Kidney (tissue), 14 donors: ENCODE results near the gene MIPEP. TPM values are rescaled to one million over a fixed set of nuclear protein-coding genes. Genes with fewer than 3 reads are reported as not detected.
A peak's percentile ranks its signal among the peaks of the same experiment; 100 is the strongest.

Experiments used
- DNase-seq, 5 donors: peaks; one replicate each; pipeline ENCODE4 v3.0.0-alpha.2; 2013 to 2020
- FAIRE-seq: peaks from 2 replicates; lab custom pipeline; 2012; peaks lifted over from hg19 to GRCh38; lab: Jason Lieb, UNC
- H3K27ac ChIP-seq, 2 donors: one replicate each; pipeline ENCODE4 v1.7.0; 2013; ENCODE audit warnings: low read depth in 2 of 2, low read length in 2 of 2, inconsistent platforms in 1 of 2
- H3K27me3 ChIP-seq: one replicate; pipeline ENCODE4 v1.7.1; 2013; ENCODE audit warnings: low read length, inconsistent platforms; ENCODE audit not compliant: control insufficient read depth, insufficient read depth
- H3K36me3 ChIP-seq, 3 donors: one replicate each; pipeline versions ENCODE4 v1.7.0 to v1.7.1; 2013; ENCODE audit warnings: low read length in 3 of 3, control low read depth in 1 of 3, inconsistent platforms in 1 of 3; ENCODE audit not compliant: insufficient read depth in 3 of 3, control insufficient read depth in 2 of 3
- H3K4me1 ChIP-seq, 3 donors: one replicate each; pipeline versions ENCODE4 v1.7.0 to v1.7.1; 2013; ENCODE audit warnings: low read length in 3 of 3, inconsistent platforms in 1 of 3, low read depth in 1 of 3; ENCODE audit not compliant: control insufficient read depth in 2 of 3, insufficient read depth in 2 of 3
- H3K4me3 ChIP-seq, 3 donors: one replicate each; pipeline versions ENCODE4 v1.7.0 to v1.8.1; 2013; ENCODE audit warnings: low read length in 3 of 3, control low read depth in 1 of 3, inconsistent platforms in 1 of 3
- H3K9ac ChIP-seq, 3 donors: one replicate each; pipeline versions ENCODE4 v1.7.0 to v1.7.1; 2013; ENCODE audit warnings: low read length in 3 of 3, control low read depth in 1 of 3, inconsistent platforms in 1 of 3
- H3K9me3 ChIP-seq, 3 donors: one replicate each; pipeline versions ENCODE4 v1.7.0 to v1.7.1; 2013; ENCODE audit warnings: low read length in 3 of 3, control low read depth in 1 of 3, inconsistent platforms in 1 of 3; ENCODE audit not compliant: control insufficient read depth in 2 of 3, insufficient read depth in 1 of 3
- CTCF ChIP-seq: IDR thresholded peaks from 3 replicates; pipeline ENCODE4 v1.5.1; 2012; ENCODE audit warnings: mild to moderate bottlenecking, moderate library complexity, borderline replicate concordance; ENCODE audit not compliant: insufficient read depth; ENCODE audit errors: extremely low read depth
- intact Hi-C: fragments of 100-400 bp; cut with DNase I; formaldehyde crosslinking; loops from one replicate; pipeline ENCODE4 v1.11.1; 2022
- polyA plus RNA-seq: library from polyadenylated mRNA; stranded (reverse); fragments of 350-450 nt; fragmentation: Illumina TruSeq; extraction: RNeasy Lipid Tissue Mini Kit (QIAGEN cat#74804); gene quantifications from one replicate; pipeline ENCODE4 v1.2.3, GENCODE V29; 2014; ENCODE audit warnings: low read depth, low replicate concordance; ENCODE audit not compliant: insufficient read depth
- total RNA-seq: library from RNA; stranded (reverse); fragmentation: NEBNext Ultra II Directional; extraction: Animal tissue kit (Norgen Biotek cat#: 25700); gene quantifications from one replicate; pipeline ENCODE4 v1.2.1, GENCODE V29; 2021
- donor health status: control.
- donor health status: control.
- donor health status: control.
- donor health status: control.
- donor health status: control.
- donor health status: DM: yes; HTN: yes; CAD: no.
- donor health status: Normal renal cell carcinoma (clear cell type).

MIPEP gene
- total and polyA plus RNA-seq, 2 donors from 2014 or later: 29.1 to 46.8 TPM

- no peak for FAIRE-seq
- H3K27ac ChIP-seq: no peak overlapping the region
- no peaks in the 10 kb centered on the region for H3K4me1 ChIP-seq
- H3K27me3 ChIP-seq: no peaks in the 10 kb centered on the region
- no peak for TF ChIP-seq CTCF
- intact Hi-C loops: no loop called here
- no peaks in the 10 kb centered on the region for H3K9me3 ChIP-seq
- no peak for DNase-seq
- peaks cover 0 to 2% (median 0%) of the 10 kb centered on the region in 3 donors for H3K36me3 ChIP-seq
- H3K9ac ChIP-seq: no peak overlapping the region
- no peak overlapping the region for H3K4me3 ChIP-seq
Measured at GRCh38 chr13:23825179-23825578, 64.0 kb downstream of the MIPEP start.

- no peak for DNase-seq
- Histone ChIP-seq H3K9ac (no peak overlapping the region), H3K4me3 (no peak overlapping the region), H3K4me1 (no peaks in the 10 kb centered on the region), H3K27ac (no peak overlapping the region), H3K9me3 (no peaks in the 10 kb centered on the region), H3K27me3 (no peaks in the 10 kb centered on the region), H3K36me3 (peaks cover 0 to 2% (median 0%) of the 10 kb centered on the region in 3 donors)
- intact Hi-C loops: no loop called here
- TF ChIP-seq CTCF: no peak
- no peak for FAIRE-seq
Measured at GRCh38 chr13:23824371-23824770, 64.8 kb downstream of the MIPEP start.

- TF ChIP-seq CTCF: no peak
- no peak for FAIRE-seq
- Histone ChIP-seq H3K36me3 (peaks cover 0 to 2% (median 0%) of the 10 kb centered on the region in 3 donors), H3K27ac (no peak overlapping the region), H3K4me3 (no peak overlapping the region), H3K4me1 (no peaks in the 10 kb centered on the region), H3K9me3 (no peaks in the 10 kb centered on the region), H3K9ac (no peak overlapping the region), H3K27me3 (no peaks in the 10 kb centered on the region)
- intact Hi-C loops: no loop called here
- DNase-seq: peak in 1 of 5 donors; percentile 8
Measured at GRCh38 chr13:23822252-23822824, 66.9 kb downstream of the MIPEP start.

- FAIRE-seq (no peak), DNase-seq (no peak)
- H3K27ac ChIP-seq: no peak overlapping the region
- no peaks in the 10 kb centered on the region for H3K4me1 ChIP-seq
- TF ChIP-seq CTCF: no peak
- H3K9me3 ChIP-seq: no peaks in the 10 kb centered on the region
- intact Hi-C loops: no loop called here
- peaks cover 0 to 2% (median 0%) of the 10 kb centered on the region in 3 donors for H3K36me3 ChIP-seq
- H3K9ac ChIP-seq: no peak overlapping the region
- H3K27me3 ChIP-seq: no peaks in the 10 kb centered on the region
- no peak overlapping the region for H3K4me3 ChIP-seq
Measured at GRCh38 chr13:23820530-23820929, 68.7 kb downstream of the MIPEP start.
